Forelimb muscle (tissue), 1 donor: ENCODE measurements around the gene ECT2L. TPM values are rescaled to one million over a fixed set of nuclear protein-coding genes. Genes with fewer than 3 reads are reported as not detected.
"Not testable (repeated sequence)": the region's sequence is repeated elsewhere in the genome, so short reads cannot be mapped to it uniquely, and the experiment has no call there.

Source experiments
- DNase-seq: peaks from one replicate; pipeline ENCODE4 v3.0.0-alpha.2; 2013; ENCODE audit warnings: low read depth
- polyA plus RNA-seq: library from polyadenylated mRNA; unstranded; fragments of 120-200 nt; gene quantifications from one replicate; pipeline ENCODE4 v1.2.1, GENCODE V29; 2013; ENCODE audit not compliant: insufficient read length

The ECT2L gene
- polyA plus RNA-seq, 1 donor, result 0.29 TPM

DNA sequence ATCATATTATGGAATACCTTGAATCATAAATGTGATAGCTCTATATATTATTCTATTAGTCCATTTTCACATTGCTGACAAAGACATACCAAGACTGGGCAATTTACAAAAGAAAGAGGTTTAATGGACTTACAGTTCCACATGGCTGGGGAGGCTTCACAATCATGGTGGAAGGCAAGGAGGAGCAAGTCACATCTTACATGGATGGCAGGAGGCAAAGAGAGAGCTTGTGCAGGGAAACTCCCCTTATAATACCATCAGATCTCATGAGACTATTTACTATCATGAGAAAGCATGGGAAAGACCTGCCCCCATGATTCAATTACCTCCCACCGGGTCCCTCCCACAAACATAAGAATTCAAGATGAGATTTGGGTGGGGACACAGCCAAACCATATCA lies 141.0 kb downstream of the ECT2L start:
- not testable (repeated sequence) for DNase-seq

DNA sequence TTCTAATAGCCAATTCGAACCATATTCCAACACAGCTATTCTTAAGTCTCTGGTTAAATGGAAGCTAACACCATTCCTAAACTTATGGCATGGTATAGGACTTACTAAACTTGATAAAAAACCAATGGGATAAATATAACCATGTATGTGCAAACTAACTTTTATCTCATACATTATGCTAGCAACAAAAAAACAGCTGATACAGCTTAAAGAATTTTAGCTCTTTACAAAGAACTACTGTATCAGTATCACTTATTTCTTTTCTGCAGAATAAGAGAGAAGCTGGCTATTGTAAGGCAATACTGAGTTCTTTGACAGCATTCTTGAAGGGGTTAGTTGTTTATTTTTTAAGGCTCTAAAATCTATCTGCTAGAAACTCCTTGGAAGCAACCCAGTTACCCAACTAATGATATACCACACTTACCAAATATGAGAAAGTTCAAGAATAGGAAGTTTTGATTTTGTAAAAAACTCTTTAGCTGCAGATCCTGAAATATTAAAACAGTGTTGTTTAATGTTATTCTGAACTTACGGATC lies 147.3 kb downstream of the ECT2L start:
- no peak for DNase-seq

DNA sequence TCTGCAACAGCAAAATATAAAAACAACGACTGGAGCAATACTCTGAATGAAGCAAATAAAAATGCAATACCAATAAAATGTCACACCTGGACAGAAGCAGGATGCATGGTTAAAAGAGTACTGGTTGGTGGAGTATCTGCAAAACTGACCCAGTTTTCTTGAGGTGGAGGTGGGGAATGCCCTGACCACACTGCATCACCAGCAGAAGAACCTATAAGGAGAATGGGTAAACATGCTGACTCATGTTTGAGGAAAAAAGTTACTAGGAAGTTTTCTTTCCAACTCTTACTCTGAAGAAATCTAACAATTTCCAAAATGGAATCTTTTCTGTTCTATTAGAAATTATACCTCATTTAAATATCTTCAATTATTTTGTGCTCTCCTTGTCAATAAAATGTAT lies 148.5 kb downstream of the ECT2L start:
- DNase-seq, result no peak

DNA sequence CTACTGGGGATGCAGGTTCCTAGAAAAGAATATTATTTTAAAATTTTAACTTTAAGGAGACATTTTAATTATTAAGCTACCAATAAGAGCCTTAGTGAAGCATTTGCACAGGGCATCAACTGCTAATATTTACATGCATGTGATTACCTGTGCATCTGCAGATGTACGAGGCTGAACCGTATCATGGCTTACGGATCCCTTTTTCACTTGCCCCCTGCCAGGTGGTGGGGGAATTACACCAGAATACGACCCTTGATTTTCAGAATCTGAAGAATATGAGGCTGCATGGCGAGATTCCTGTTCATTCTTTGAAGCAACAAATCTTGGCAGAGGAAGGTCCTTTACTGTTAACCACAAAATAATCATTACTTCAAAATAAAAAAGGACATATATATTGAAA lies 149.5 kb downstream of the ECT2L start:
- DNase-seq, result no peak

DNA sequence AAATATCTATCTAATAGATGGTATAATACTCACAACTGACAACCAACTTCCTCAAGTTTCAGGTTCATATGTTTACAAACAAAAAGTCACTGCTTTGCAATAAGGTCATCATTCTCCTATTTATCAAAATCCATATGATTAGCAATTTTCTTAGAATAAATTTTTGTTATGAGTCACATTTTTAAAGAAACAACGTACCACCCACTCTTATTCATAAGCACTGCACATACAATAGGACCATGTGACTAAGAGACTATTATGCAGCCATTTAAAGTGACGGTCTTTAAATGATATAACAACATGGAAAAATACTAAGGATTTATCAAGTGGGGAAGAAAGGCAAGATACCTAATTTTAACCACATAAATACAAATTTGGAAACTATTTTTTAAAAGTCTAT lies 152.1 kb downstream of the ECT2L start:
- no peak for DNase-seq

DNA sequence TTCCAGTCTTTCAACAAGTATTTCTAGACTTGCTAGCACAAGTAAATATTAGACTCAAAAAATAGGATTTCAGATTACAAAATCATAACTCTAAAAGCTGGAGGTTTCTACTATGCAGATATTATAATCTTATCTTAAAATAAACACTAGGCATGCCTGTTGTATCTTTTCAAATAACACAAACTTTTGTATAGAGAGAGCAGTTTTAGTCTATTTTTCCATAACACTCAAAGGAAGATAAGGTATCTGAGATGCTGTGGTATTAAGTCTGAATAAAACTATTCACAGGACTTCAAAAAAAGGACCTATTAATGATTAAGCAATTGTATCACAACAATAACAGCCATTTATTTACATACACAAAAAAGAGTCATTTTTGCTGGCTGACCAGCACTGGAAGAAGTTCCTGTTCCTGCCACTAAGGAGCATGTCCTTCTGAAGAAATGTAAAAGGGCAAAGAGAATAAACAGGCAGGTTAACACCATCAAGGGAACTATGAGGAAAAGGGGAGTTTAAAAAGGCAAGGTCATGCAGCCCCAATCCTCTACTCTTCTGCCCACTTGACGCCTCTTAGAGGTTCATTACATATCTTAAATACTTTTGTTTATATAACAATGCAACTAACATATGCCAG lies 152.8 kb downstream of the ECT2L start:
- DNase-seq, result no peak

DNA sequence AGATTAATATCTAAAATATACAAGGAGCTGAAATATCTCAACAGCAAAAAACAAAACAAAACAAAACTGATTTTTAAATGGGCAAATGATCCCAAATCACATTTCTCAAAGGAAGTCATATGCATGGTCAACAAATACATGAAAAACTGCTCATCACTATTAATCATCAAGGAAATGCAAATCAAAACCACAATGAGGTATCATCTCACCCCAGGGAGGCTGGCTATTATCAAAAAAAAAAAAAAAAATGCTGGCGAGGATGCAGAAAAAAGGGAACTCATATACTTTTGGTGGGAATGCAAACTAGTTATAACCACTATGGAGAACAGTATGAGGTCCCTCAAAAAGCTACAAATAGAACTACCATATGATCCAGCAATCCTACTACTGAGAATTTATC lies 157.6 kb downstream of the ECT2L start:
- DNase-seq, result no peak

Other genes with a start within 250 kb of the ECT2L start
- 10.4 TPM for gene CCDC28A, start 22.3 kb upstream of the ECT2L start, polyA plus RNA-seq
- gene REPS1, start 192.2 kb downstream of the ECT2L start, polyA plus RNA-seq, result 40.6 TPM
- gene ABRACL, start 232.7 kb downstream of the ECT2L start, polyA plus RNA-seq, result 16.0 TPM